MCF 10A (cell line): ENCODE measurements around the gene NR4A1. TPM values are rescaled to one million over a fixed set of nuclear protein-coding genes. Genes with fewer than 3 reads are reported as not detected.

Experiments
- BruUV-seq: library from RNA; stranded (reverse); fragments of 400-500 nt; replicated peaks from 2 replicates; lab custom pipeline; 2021; lab: Mats Ljungman, UMichigan
- CTCF ChIA-PET: fragments of 300-600 bp; sonication (Branson Sonifier 250); formaldehyde crosslinking; extraction: SDS; loops from one replicate; lab custom pipeline; 2021; ENCODE audit warnings: antibody characterized with exemption, inconsistent platforms; lab: Yijun Ruan, JAX
- POLR2A ChIA-PET: fragments of 300-600, 350-650 bp; sonication (Branson Sonifier 250); formaldehyde crosslinking; extraction: SDS; loops from one replicate; lab custom pipeline; 2020; ENCODE audit warnings: antibody characterized with exemption, inconsistent platforms; lab: Yijun Ruan, JAX
- DNase-seq: peaks from one replicate; pipeline ENCODE4 v3.0.0-alpha.2; 2018; ENCODE audit not compliant: unreplicated experiment
- H3K27ac Mint-ChIP-seq: one replicate; pipeline ENCODE4 v1.8.0; 2022; ENCODE audit warnings: mild to moderate bottlenecking, low read depth, mixed read lengths; ENCODE audit not compliant: unreplicated experiment
- H3K27me3 Mint-ChIP-seq: one replicate; pipeline ENCODE4 v1.8.0; 2022; ENCODE audit warnings: mixed read lengths; ENCODE audit not compliant: insufficient read depth, unreplicated experiment
- H3K36me3 Mint-ChIP-seq: one replicate; pipeline ENCODE4 v1.8.0; 2022; ENCODE audit warnings: mild to moderate bottlenecking, moderate library complexity, mixed read lengths; ENCODE audit not compliant: insufficient read depth, unreplicated experiment
- H3K4me1 Mint-ChIP-seq: one replicate; pipeline ENCODE4 v1.8.0; 2022; ENCODE audit warnings: mixed read lengths; ENCODE audit not compliant: insufficient read depth, unreplicated experiment
- H3K4me3 Mint-ChIP-seq: one replicate; pipeline ENCODE4 v1.8.0; 2022; ENCODE audit warnings: mild to moderate bottlenecking, moderate library complexity, mixed read lengths; ENCODE audit not compliant: unreplicated experiment
- H3K9me3 Mint-ChIP-seq: one replicate; pipeline ENCODE4 v1.8.0; 2022; ENCODE audit warnings: mixed read lengths; ENCODE audit not compliant: unreplicated experiment
- intact Hi-C: fragments of 100-400 bp; cut with micrococcal nuclease; formaldehyde crosslinking; loops from 2 replicates; pipeline ENCODE4 v1.14.1; 2022
- total RNA-seq: library from RNA; stranded (reverse); gene quantifications from 2 replicates; pipeline ENCODE4 v1.2.3, GENCODE V29; 2022
- TF ChIP-seq, protein P1 (sequence below): fragments of 200-600 bp; IDR thresholded peaks from one replicate; pipeline ENCODE4 v1.8.0; 2022; ENCODE audit warnings: antibody characterized with exemption, mild to moderate bottlenecking; ENCODE audit not compliant: unreplicated experiment

NR4A1 gene
- total RNA-seq, 1 experiment from 2014 or later = 2.9 TPM

DNA sequence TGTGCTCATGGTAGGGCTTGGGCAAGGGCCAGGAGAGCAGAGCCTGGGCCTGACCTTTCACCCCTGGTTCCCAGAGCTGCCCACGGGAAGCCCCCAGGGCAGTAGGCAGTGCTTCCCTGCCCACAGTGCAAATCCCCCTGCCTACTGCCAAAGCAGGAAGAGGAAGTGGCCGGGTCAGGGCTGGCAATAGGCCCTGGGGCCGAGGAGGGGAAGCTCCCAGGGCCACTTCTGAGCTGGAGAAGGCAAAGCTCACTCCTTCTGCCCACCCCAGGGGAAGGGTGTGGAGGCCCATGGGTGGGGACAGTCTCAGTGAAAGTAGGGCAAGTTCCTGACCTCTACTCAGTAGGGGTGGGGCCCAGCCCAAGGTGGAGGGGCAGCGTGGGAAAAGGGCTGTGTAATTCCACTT lies 5.4 kb upstream of the NR4A1 start:
- Mint-ChIP-seq H3K27me3 (peaks cover 11% of the 10 kb centered on the region), H3K9me3 (no peaks in the 10 kb centered on the region), H3K27ac (no peak overlapping the region), H3K4me1 (peaks cover 22% of the 10 kb centered on the region), H3K36me3 (peaks cover 5% of the 10 kb centered on the region), H3K4me3 (no peak overlapping the region)
- TF ChIP-seq, protein P1, sequence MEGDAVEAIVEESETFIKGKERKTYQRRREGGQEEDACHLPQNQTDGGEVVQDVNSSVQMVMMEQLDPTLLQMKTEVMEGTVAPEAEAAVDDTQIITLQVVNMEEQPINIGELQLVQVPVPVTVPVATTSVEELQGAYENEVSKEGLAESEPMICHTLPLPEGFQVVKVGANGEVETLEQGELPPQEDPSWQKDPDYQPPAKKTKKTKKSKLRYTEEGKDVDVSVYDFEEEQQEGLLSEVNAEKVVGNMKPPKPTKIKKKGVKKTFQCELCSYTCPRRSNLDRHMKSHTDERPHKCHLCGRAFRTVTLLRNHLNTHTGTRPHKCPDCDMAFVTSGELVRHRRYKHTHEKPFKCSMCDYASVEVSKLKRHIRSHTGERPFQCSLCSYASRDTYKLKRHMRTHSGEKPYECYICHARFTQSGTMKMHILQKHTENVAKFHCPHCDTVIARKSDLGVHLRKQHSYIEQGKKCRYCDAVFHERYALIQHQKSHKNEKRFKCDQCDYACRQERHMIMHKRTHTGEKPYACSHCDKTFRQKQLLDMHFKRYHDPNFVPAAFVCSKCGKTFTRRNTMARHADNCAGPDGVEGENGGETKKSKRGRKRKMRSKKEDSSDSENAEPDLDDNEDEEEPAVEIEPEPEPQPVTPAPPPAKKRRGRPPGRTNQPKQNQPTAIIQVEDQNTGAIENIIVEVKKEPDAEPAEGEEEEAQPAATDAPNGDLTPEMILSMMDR = no peak
- no TSS peak for BruUV-seq
- CTCF ChIA-PET = interaction anchor here (1.0 to 1.3 kb wide), 2 partner anchors 20 to 22 kb away, joined by 3 to 6 read pairs; no protein-coding TSS in a partner anchor
- POLR2A ChIA-PET = interaction anchor here (0.7 kb wide), 1 partner anchor 9 kb away, joined by 3 read pairs; no protein-coding TSS in a partner anchor
- intact Hi-C loops = no loop called here
- DNase-seq = no peak

DNA sequence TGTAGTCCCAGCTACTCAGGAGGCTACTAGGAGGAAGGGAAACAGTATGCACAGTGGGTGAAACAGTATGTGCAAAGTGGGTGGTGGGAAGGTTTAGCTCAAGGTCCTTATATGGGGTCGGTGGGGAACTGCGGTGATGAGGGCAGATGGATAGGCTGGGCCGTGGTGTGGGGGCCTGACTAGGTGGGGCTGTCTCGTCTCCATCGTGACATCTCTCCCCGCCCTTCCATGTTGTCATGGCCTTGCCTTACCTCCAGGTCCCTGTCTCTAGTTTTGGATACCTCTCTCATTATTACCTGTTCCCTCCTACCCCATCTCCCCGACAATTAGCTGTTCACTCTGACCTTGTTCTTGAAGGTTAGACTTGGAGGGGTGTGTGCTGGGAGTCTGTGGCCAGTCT lies 4.4 kb upstream of the NR4A1 start:
- H3K4me1 Mint-ChIP-seq = peaks cover 23% of the 10 kb centered on the region
- H3K36me3 Mint-ChIP-seq = peaks cover 5% of the 10 kb centered on the region
- no TSS peak for BruUV-seq
- intact Hi-C loops = no loop called here
- ChIA-PET CTCF (interaction anchor here (0.5 to 2.6 kb wide), 3 partner anchors 14 to 1536 kb away, joined by 3 to 14 read pairs (median 4); no protein-coding TSS in a partner anchor), POLR2A (interaction anchor here (1.2 kb wide), 1 partner anchor 25 kb away, joined by 3 read pairs; no protein-coding TSS in a partner anchor)
- DNase-seq = no peak
- no peaks in the 10 kb centered on the region for H3K9me3 Mint-ChIP-seq
- H3K27ac Mint-ChIP-seq = no peak overlapping the region
- TF ChIP-seq, protein P1 = no peak
- H3K4me3 Mint-ChIP-seq = no peak overlapping the region
- H3K27me3 Mint-ChIP-seq = peaks cover 11% of the 10 kb centered on the region

DNA sequence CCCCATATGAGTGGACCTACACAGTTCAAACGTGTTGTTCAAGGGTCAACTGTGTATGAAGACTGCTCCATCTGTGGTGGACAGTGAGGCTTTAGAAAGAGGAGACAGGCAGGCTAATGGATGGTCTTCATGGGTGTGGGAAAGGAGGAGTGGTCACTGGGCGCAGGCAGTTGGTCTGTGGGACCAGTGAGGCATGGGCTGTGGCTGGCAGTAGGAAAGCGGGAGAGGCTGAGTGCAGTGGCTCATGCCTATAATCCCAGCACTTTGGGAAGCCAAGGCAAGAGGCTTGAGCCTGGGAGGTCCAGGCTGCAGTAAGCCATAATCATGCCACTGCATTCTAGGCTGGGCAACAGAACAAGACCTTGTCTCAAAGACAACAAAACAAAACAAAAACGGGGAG lies 2.0 kb upstream of the NR4A1 start:
- H3K36me3 Mint-ChIP-seq = peaks cover 5% of the 10 kb centered on the region
- peaks cover 27% of the 10 kb centered on the region for H3K4me1 Mint-ChIP-seq
- peak overlapping the region; percentile 75 for H3K4me3 Mint-ChIP-seq
- TF ChIP-seq, protein P1 = no peak
- no peaks in the 10 kb centered on the region for H3K9me3 Mint-ChIP-seq
- ChIA-PET CTCF (interaction anchor here (2.6 kb wide), 1 partner anchor 24 kb away, joined by 14 read pairs; no protein-coding TSS in a partner anchor), POLR2A (no interaction called here)
- DNase-seq = no peak
- H3K27ac Mint-ChIP-seq = peak overlapping the region; percentile 95
- no TSS peak for BruUV-seq
- intact Hi-C loops = no loop called here
- peaks cover 11% of the 10 kb centered on the region for H3K27me3 Mint-ChIP-seq

DNA sequence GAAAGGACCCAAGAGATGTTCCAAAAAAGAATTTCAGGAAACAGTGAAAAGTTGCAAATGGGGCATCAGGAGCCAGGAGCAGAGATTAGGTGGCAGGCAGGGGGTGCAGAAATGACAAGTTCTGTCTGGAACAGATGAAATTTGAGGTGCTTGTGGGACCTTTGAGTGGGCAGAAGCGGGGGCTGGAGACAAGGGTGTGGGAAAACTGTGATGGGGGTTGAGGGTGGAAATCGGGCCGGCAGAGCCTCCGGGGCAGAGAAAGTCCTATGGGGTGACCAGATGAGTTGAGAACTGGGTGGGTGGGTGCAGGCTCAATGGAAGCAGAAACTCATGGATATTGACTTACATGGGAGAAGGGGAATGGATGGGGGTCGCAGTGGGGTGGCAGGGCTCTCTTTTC lies 1.6 kb upstream of the NR4A1 start:
- peak overlapping the region; percentile 95 for H3K27ac Mint-ChIP-seq
- H3K36me3 Mint-ChIP-seq = peaks cover 5% of the 10 kb centered on the region
- H3K27me3 Mint-ChIP-seq = peaks cover 11% of the 10 kb centered on the region
- H3K4me3 Mint-ChIP-seq = peak overlapping the region; percentile 75
- peaks cover 23% of the 10 kb centered on the region for H3K4me1 Mint-ChIP-seq
- TF ChIP-seq, protein P1 = no peak
- ChIA-PET CTCF (interaction anchor here (0.6 kb wide), 1 partner anchor 1220 kb away, joined by 5 read pairs; no protein-coding TSS in a partner anchor), POLR2A (interaction anchor here (2.5 kb wide), 1 partner anchor 17 kb away, joined by 22 read pairs; no protein-coding TSS in a partner anchor)
- intact Hi-C loops = no loop called here
- no peaks in the 10 kb centered on the region for H3K9me3 Mint-ChIP-seq
- DNase-seq = no peak
- BruUV-seq = no TSS peak
